GM18508 (cell line): ENCODE results near the gene ANO10.

Experiments
- ATAC-seq: cut with Tn5 transposase; IDR thresholded peaks from one replicate; pipeline ENCODE4 v1.9.1; 2021; ENCODE audit warnings: moderate number of reproducible peaks; ENCODE audit not compliant: insufficient read depth, unreplicated experiment

The ANO10 gene

DNA sequence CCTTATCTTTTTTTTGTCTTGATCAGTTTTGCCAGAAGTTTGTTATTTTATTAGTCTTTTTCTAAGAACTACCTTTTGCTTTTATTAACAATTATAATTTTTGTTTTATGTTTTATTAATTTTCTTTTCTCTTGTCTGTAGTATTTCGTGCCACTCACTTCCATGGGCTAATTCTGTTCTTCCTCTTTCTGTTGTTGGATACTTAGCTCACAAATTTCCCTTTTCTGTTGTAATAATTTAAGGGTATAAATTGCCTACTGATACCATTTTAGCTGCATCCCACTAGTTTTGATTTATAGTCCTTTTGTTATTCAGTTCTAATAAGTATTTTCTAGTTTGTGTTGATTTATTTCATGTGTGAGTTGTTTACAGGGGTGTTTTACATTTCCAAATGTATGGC lies 286.8 kb downstream of the ANO10 start:
- ATAC-seq, result no peak

DNA sequence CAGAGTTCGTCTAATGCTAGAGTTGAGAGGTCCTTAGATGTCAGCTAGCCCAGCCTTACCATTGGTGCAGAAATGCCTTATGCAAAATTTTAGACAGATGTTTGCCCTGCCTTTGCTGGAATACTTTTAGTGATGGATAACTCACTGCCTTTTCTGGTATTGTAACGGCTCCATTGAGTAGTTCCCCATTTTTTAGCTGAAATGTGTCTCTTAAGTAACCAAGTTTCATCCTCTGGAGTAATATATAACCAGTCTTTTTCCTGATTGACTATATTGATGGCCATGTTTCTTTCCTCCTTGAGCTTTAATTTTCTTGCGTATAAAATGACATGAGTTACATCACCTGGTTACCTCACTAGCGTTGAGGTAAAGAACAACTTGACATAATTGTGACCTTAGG lies 290.4 kb downstream of the ANO10 start:
- no peak for ATAC-seq

DNA sequence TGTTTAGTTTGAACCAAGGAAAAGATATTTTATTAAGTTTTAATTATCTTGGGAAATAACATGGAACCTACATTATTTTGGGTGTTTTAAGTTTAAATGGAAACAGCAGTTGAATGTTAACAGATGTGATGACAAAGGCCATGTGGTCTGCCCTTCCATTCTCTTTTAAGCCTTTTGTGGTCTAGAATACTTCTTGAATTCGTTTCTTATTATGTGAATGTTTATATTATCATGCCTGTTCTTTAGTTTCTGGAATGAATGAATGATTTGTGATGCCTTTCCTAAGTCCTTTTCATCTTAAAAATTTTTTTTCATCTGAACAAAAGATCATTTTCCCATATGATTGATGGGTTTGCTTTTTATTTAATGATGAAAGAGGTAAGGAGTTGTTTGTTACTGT lies 290.8 kb downstream of the ANO10 start:
- ATAC-seq, result no peak

DNA sequence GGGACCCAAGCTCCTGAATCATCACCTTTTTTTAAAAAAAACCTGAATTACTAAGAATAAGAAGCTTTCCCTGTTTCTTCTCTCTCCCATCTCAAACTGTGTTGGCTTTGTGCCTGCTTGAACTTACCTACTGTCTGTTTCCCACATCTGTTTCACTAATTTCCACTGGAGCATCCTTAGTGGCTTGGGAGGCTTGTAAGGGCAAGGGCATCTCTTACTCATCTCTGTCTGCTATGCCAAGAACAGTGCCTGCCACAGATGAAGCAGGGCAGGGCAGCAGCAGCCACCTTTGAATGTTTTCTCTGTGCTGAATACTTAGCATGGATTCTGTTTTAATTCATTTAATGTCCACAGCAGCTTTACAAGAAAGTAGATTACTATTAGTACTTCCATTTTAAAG lies 293.2 kb downstream of the ANO10 start:
- no peak for ATAC-seq

DNA sequence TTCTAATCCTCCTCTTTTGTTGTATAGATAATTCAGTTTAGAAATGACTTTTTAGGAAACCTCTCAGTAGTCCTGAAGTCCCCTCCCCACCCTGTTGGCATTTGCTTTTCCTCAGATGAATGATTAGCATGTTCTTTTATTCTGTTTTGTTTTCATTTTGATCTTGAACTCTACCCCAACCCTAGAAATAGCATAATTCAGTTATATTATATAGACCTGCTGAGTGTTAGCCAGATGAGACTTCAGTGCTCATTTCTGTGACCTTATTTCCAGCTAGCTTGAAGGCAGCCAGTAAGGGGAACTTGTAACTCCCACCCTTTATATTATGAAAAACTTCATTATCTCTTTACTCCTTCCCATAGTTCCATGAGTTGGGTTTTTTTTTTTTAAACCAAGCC lies 294.2 kb downstream of the ANO10 start:
- no peak for ATAC-seq

DNA sequence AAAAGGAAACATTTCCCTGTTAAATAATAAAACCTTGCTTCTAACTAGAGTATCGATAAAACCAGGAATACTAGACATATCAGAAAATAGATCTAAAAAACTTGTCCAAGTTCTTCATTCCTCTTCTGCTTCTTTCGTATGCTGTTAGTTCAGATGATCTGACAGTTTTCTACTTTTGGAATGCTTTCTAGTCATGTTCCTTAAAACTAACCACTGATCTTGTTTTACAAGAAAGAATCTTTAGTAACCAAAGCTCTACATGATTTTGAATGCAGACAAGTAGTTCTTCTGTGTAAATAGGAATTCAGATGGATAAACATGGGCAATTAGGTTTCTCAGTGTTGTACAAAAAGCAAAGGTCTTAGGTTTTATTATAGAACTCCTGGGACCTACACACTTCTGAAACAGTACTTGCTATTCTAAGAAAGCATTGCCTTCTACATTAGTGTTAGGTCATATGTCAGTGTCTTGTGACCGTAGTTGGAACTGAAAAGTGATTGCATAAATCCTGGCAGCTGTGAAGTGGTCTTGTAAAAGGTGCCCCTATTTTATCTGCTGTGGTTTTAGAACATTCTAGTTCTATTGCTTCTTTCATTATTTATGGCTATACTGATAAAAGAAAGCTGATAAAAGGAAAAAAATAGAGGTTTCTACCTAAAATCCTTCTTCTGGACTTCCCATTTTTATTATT lies 294.8 kb downstream of the ANO10 start:
- no peak for ATAC-seq

DNA sequence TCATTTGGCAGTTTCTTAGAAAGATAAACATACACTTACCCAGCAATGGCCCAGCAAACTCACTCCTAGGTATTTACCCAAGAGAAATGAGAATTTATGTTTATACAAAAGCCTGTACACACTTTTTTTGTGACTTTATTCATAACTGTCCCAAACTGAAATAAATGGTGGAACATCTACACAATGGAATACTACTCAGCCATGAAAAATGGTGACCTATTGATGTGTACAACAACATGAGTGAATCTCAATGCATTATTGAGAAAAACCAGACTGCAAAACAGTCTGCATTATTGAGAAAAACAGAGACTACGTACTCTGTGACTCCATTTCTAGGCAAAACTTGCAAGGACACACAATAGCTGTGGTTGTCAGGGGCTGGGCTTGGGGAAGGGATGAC lies 298.3 kb downstream of the ANO10 start:
- no peak for ATAC-seq

DNA sequence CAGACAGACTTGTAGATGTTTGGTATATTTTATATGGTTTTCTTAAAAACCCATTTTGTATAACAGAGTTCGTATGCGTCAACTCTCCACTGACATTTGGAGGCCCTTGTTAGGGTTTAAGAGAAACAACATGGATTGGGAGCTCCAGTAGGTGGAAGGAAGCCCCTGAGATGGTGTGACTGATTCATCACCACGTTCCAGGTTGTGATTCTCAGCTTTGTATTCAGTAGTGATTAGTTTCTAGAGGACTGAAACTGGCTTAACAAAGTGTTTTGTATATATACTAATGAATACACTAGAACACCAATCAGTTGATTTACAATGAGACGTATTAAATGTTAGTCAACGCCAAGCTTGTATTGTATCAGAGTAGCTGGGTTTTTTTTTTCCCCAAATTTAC lies 301.5 kb downstream of the ANO10 start:
- no peak for ATAC-seq

DNA sequence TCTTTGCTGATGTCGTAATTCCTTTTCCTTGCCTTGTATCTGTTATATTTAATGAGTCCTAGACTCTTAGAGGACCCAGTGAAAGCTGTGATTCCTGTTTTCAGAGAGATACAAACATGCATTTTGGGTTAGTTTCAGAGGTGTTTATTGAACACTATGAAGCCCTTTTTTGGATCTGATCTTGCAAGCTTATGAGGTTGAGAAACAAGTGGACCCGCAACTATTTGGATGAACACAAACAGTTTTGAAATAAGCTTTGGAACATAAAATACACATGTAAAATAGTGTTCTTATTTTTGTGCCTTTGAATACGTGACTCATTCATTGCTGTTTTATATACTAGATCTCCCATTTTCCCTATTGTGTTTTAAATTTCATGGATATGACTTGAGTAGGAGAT lies 302.0 kb downstream of the ANO10 start:
- no peak for ATAC-seq

DNA sequence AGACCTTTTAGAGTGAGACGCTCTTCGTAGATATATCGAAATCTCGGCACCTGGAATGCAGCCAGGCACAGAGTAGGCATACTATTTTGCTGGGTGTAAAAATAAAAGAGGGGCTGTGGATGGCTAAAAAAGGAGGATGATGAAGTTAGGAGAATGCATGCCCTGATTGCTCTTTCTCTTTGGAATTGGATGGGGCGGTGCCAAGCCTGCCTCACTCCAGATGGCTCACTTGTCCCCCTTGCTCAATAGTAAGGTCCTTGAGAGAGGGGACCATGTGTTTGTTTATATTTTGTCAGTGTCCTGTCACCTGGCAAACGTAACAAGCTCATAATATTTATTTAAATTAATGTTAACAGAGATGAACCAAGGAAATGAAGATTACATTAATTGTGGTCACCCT lies 302.4 kb downstream of the ANO10 start:
- ATAC-seq, result no peak

DNA sequence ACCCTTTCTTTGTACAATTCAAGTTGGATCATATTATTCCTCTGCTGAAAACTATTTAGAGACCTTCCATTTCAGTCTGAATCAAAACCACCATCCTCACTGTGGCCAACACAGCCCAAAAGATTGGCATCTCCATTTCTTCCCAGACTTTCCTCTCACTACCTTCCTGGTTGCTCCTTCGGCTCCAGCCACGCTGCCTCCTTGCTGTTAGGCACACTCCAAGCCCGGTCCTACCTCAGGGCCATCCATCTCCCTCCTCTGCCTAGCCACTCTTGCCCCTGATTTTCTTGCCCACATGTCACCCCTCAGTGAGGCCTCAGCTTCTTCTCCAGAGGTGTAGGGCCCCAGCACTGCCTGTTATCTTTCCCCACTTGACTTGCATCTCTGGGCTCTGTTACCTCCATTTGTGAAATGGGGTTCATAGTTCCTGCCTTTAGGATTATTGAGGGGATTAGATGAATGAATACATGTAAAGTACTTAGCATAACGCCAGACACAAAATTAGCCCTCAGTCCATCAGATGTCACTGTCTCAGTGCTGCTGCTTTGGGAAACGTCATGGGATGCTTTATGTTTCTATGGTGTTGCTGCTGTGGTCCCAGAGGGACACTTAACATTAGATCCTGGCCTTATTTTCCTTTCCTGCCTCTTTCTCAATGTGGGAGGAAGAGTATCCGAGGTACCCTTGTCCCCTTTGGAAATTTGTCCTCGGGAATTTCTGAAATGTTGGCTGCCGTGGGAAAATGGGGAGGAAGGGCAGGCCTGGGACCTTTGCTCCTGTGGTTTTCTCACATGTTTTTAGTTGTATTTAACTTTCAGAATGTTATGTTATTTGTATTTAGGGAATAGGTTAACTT lies 304.1 kb downstream of the ANO10 start:
- ATAC-seq, result no peak

DNA sequence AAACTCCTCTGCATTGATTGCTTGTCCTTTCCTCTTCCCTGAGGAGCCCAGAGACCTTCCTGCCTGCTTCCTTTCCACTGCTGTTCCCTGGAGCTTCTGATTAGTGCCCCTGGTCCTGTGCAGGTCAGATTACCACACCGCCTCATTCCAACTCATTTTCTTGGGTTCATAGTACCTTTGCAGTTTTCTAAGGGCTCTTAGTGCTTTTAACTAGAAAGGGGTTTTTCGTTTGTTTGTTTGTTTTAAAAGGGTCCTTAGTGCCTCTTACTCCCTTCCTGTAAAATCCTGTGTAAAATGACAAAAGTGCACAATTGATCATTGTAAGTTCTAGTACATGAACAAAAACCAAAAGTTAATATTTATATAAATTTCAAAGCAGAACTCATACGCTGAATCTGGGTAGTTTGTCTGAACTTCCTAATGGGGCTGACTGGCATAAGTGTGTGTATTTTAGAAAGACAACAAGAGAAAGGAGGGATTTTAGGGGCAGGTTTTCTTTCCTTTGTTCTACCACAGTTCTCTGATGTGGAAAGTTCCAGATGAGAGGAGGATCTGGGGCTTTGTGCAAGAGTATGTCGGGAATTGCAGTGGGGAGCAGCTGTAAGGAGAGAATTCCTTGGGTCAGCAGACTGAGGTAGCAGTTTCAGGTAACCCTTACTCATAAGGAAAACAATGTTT lies 304.9 kb downstream of the ANO10 start:
- no peak for ATAC-seq
